Gastroesophageal sphincter (tissue), 4 donors: ENCODE results near the gene ENPP7. TPM values are rescaled to one million over a fixed set of nuclear protein-coding genes. Genes with fewer than 3 reads are reported as not detected.

ENCODE experiments used
- ATAC-seq: fragments of 150-250 bp; one replicate; pipeline ENCODE4 v1.9.1; 2016; ENCODE audit warnings: mild to moderate bottlenecking, moderate library complexity
- H3K27ac ChIP-seq, 4 donors: fragments of 200-600 bp; sonication (generic) in 3 of 4; 1 replicate in 3 of 4; 2 replicates in 1 of 4; pipeline ENCODE4 v1.5.1; 2016 to 2019
- H3K27me3 ChIP-seq: fragments of 200-600 bp; sonication (generic); one replicate; pipeline ENCODE4 v1.5.1; 2019
- H3K36me3 ChIP-seq, 2 donors: fragments of 200-600 bp; sonication (generic); one replicate each; pipeline ENCODE4 v1.5.1; 2019; ENCODE audit warnings: control low read depth in 1 of 2
- H3K4me1 ChIP-seq, 3 donors: fragments of 200-600 bp; sonication (generic); 1 replicate in 2 of 3; 2 replicates in 1 of 3; pipeline ENCODE4 v1.5.1; 2016 to 2019; ENCODE audit warnings: control low read depth in 2 of 3
- H3K4me3 ChIP-seq, 2 donors: fragments of 200-600 bp; sonication (generic); one replicate each; pipeline ENCODE4 v1.5.1; 2019; ENCODE audit warnings: mild to moderate bottlenecking in 1 of 2, moderate library complexity in 1 of 2
- H3K9me3 ChIP-seq, 3 donors: fragments of 200-600 bp; sonication (generic); one replicate each; pipeline ENCODE4 v1.5.1; 2017 to 2019; ENCODE audit warnings: control low read depth in 2 of 3
- CTCF ChIP-seq, 4 experiments: fragments of 200-600 bp in 2 of 4; fragments of 450-650 bp in 2 of 4; sonication (generic) in 1 of 4; IDR thresholded peaks; one replicate each; pipeline ENCODE4 v1.5.1; 2017 to 2019; ENCODE audit warnings: antibody characterized with exemption in 4 of 4, mild to moderate bottlenecking in 2 of 4, moderate library complexity in 2 of 4
- EP300 ChIP-seq: sonication (generic); formaldehyde crosslinking; IDR thresholded peaks from one replicate; pipeline ENCODE4 v1.6.1; 2017; ENCODE audit warnings: antibody characterized with exemption, mild to moderate bottlenecking
- POLR2A ChIP-seq, 2 donors: fragments of 450-650 bp; IDR thresholded peaks; one replicate each; pipeline ENCODE4 v1.6.1; 2017; ENCODE audit warnings: antibody characterized with exemption in 2 of 2, mild to moderate bottlenecking in 2 of 2, moderate library complexity in 1 of 2
- POLR2AphosphoS5 ChIP-seq: sonication (generic); formaldehyde crosslinking; IDR thresholded peaks from one replicate; pipeline ENCODE4 v1.6.1; 2017; ENCODE audit warnings: antibody characterized with exemption
- WGBS, 2 donors: methylation state at CpG; one replicate each; pipeline ENCODE4 v1.1.5; 2018; ENCODE audit warnings: low coverage in 1 of 2; 5-methylcytosine and 5-hydroxymethylcytosine counted together
- total RNA-seq, 4 donors: library from RNA; depleted of rRNA; stranded (reverse); fragments of >200 nt; gene quantifications; one replicate each; pipeline ENCODE4 v1.1.0, GENCODE V29; 2016

Gene ENPP7
- total RNA-seq, 4 donors from 2014 or later = 0.27 TPM; not detected in 3

- H3K9me3 ChIP-seq = no peaks in the 10 kb centered on the region
- WGBS, 2 donors = 87 to 90% methylated on average over 3 to 8 of the region's 10 CpGs
- no peak overlapping the region for H3K4me3 ChIP-seq
- H3K4me1 ChIP-seq = peaks cover 0 to 13% (median 0%) of the 10 kb centered on the region in 3 donors
- no peak for ATAC-seq
- peaks cover 8% of the 10 kb centered on the region for H3K27me3 ChIP-seq
- no peaks in the 10 kb centered on the region for H3K36me3 ChIP-seq
- TF ChIP-seq POLR2AphosphoS5 = no peak
- TF ChIP-seq CTCF (IDR thresholded peaks at IDR 0.05) = no peak
- no peak for TF ChIP-seq EP300
- no peak for TF ChIP-seq POLR2A (IDR thresholded peaks at IDR 0.05)
- H3K27ac ChIP-seq = no peak overlapping the region
Observed at GRCh38 chr17:79732254-79732653, 1.5 kb downstream of the ENPP7 start.

- H3K4me1 ChIP-seq = peaks cover 0 to 11% (median 0%) of the 10 kb centered on the region in 3 donors
- no peak for ATAC-seq
Observed at GRCh38 chr17:79732804-79733691, 2.3 kb downstream of the ENPP7 start.

GRCh38 chr17:79733692-79734070 is 2.9 kb downstream of the ENPP7 start:
- ATAC-seq = no peak
- no CpG with 5 or more reads among the region's 9 CpGs for WGBS, 2 donors
- no peak overlapping the region for H3K27ac ChIP-seq
- TF ChIP-seq EP300 (no peak), CTCF (IDR thresholded peaks at IDR 0.05) (no peak), POLR2AphosphoS5 (no peak), POLR2A (IDR thresholded peaks at IDR 0.05) (no peak)
- H3K4me3 ChIP-seq = no peak overlapping the region
- H3K9me3 ChIP-seq = no peaks in the 10 kb centered on the region
- peaks cover 22% of the 10 kb centered on the region for H3K27me3 ChIP-seq
- H3K4me1 ChIP-seq = peaks cover 0 to 5% (median 0%) of the 10 kb centered on the region in 3 donors
- H3K36me3 ChIP-seq = no peaks in the 10 kb centered on the region

More at GRCh38 chr17:79732804-79733691, 2.3 kb downstream of the ENPP7 start:
- H3K36me3 ChIP-seq = no peaks in the 10 kb centered on the region
- no peak for TF ChIP-seq POLR2A (IDR thresholded peaks at IDR 0.05)
- H3K9me3 ChIP-seq = no peaks in the 10 kb centered on the region
- peaks cover 16% of the 10 kb centered on the region for H3K27me3 ChIP-seq
- H3K27ac ChIP-seq = no peak overlapping the region
- 57% methylated on average over 5 to 8 of the region's 35 CpGs for WGBS, 2 donors
- H3K4me3 ChIP-seq = peak overlapping the region in 1 of 2 donors; percentile 20

GRCh38 chr17:79735096-79735495 is 4.4 kb downstream of the ENPP7 start:
- Histone ChIP-seq H3K27me3 (peaks cover 37% of the 10 kb centered on the region), H3K36me3 (no peaks in the 10 kb centered on the region), H3K4me1 (no peaks in the 10 kb centered on the region), H3K27ac (no peak overlapping the region), H3K4me3 (no peak overlapping the region), H3K9me3 (no peaks in the 10 kb centered on the region)
- no peak for ATAC-seq
- 95 to 96% methylated on average over 12 to 21 of the region's 32 CpGs for WGBS, 2 donors
- TF ChIP-seq POLR2A (IDR thresholded peaks at IDR 0.05) (no peak), EP300 (no peak), CTCF (IDR thresholded peaks at IDR 0.05) (no peak), POLR2AphosphoS5 (no peak)

- ATAC-seq = no peak
- Histone ChIP-seq H3K36me3 (no peaks in the 10 kb centered on the region), H3K27ac (no peak overlapping the region), H3K4me1 (peaks cover 0 to 10% (median 5%) of the 10 kb centered on the region in 3 donors), H3K27me3 (peaks cover 58% of the 10 kb centered on the region), H3K4me3 (no peak overlapping the region), H3K9me3 (no peaks in the 10 kb centered on the region)
- 85 to 93% methylated on average over 4 to 12 of the region's 30 CpGs for WGBS, 2 donors
- no peak for TF ChIP-seq CTCF (IDR thresholded peaks at IDR 0.05)
- TF ChIP-seq POLR2A (IDR thresholded peaks at IDR 0.05) = no peak
- TF ChIP-seq POLR2AphosphoS5 = no peak
- no peak for TF ChIP-seq EP300
Observed at GRCh38 chr17:79737046-79737921, 6.5 kb downstream of the ENPP7 start.
